B cell (primary cell): ENCODE results near the gene SMIM1. TPM values are rescaled to one million over a fixed set of nuclear protein-coding genes. Genes with fewer than 3 reads are reported as not detected.

Source experiments
- ATAC-seq: fragments of 200-7000 bp; cut with Tn5 transposase; one replicate; pipeline ENCODE4 v1.10.0; 2021; ENCODE audit warnings: low read depth, mild to moderate bottlenecking, moderate number of reproducible peaks, moderate library complexity
- CTCF ChIA-PET: fragments of 350-600 bp; sonication (Branson Sonifier 250); formaldehyde crosslinking; loops from one replicate; lab custom pipeline; 2021; ENCODE audit warnings: antibody characterized with exemption, inconsistent platforms; lab: Charles Lee
- POLR2A ChIA-PET: fragments of 350-600 bp; sonication (Branson Sonifier 250); formaldehyde crosslinking; loops from one replicate; lab custom pipeline; 2021; ENCODE audit warnings: antibody characterized with exemption; lab: Charles Lee
- DNase-seq: peaks from one replicate; pipeline ENCODE4 v3.0.0; 2013
- H2AFZ ChIP-seq: 2 replicates; pipeline ENCODE4 v1.6.1; 2012; ENCODE audit warnings: mild to moderate bottlenecking, low read depth, low read length; ENCODE audit not compliant: insufficient read depth, poor library complexity, severe bottlenecking
- H3K27ac ChIP-seq, 2 donors: 1 replicate in 1 of 2; 2 replicates in 1 of 2; pipeline ENCODE4 v1.5.1; 2012 to 2013; ENCODE audit warnings: low read length in 2 of 2, mild to moderate bottlenecking in 2 of 2, moderate library complexity in 1 of 2
- H3K27me3 ChIP-seq, 4 experiments: fragments of 200-600 bp in 1 of 4; sonication (generic) in 1 of 4; replicated peaks in 1 of 4; 1 replicate in 2 of 4; 2 replicates in 2 of 4; pipeline versions ENCODE4 v1.6.1 to v1.7.0; 2013 to 2016; ENCODE audit warnings: low read length in 3 of 4, mild to moderate bottlenecking in 2 of 4, mixed read lengths in 1 of 4, moderate library complexity in 1 of 4; ENCODE audit not compliant: insufficient read depth in 4 of 4, control insufficient read depth in 3 of 4; ENCODE audit errors: control extremely low read depth in 1 of 4
- H3K36me3 ChIP-seq, 2 experiments: replicated peaks in 1 of 2; 1 replicate in 1 of 2; 2 replicates in 1 of 2; pipeline versions ENCODE4 v1.6.1 to v1.7.1; 2013; ENCODE audit warnings: low read length in 1 of 2; ENCODE audit not compliant: insufficient read depth in 2 of 2, control insufficient read depth in 1 of 2; ENCODE audit errors: control extremely low read depth in 1 of 2, extremely low read depth in 1 of 2
- H3K4me1 ChIP-seq, 2 donors: fragments of 200-600 bp in 1 of 2; sonication (generic) in 1 of 2; 1 replicate in 1 of 2; 2 replicates in 1 of 2; pipeline versions ENCODE4 v1.5.1 to v1.6.1; 2013 to 2017; ENCODE audit warnings: low read length in 2 of 2; ENCODE audit not compliant: control insufficient read depth in 2 of 2, insufficient read depth in 2 of 2
- H3K4me2 ChIP-seq: replicated peaks from 2 replicates; pipeline ENCODE3; 2012; ENCODE audit warnings: mild to moderate bottlenecking, low read depth, low read length; ENCODE audit not compliant: poor library complexity, severe bottlenecking
- H3K4me3 ChIP-seq, 5 experiments: fragments of 200-600 bp in 1 of 5; sonication (generic) in 1 of 5; 1 replicate in 3 of 5; 2 replicates in 2 of 5; pipeline versions ENCODE4 v1.5.1 to v1.7.0; 2011 to 2016; ENCODE audit warnings: low read length in 4 of 5, mild to moderate bottlenecking in 4 of 5, low read depth in 2 of 5, control low read depth in 1 of 5, moderate library complexity in 1 of 5; ENCODE audit not compliant: insufficient read depth in 1 of 5; ENCODE audit errors: control extremely low read depth in 1 of 5, extremely low read depth in 1 of 5
- H3K79me2 ChIP-seq: fragments of 200-600 bp; sonication (generic); one replicate; pipeline ENCODE4 v1.6.0; 2016; ENCODE audit warnings: low read length; ENCODE audit not compliant: control insufficient read depth, insufficient read depth
- H3K9ac ChIP-seq: fragments of 200-600 bp; sonication (generic); 2 replicates; pipeline ENCODE4 v1.6.1; 2017; ENCODE audit warnings: mild to moderate bottlenecking, low read length, moderate library complexity
- H3K9me3 ChIP-seq, 3 donors: one replicate each; pipeline versions ENCODE4 v1.6.1 to v1.7.1; 2013; ENCODE audit warnings: low read length in 2 of 3; ENCODE audit not compliant: control insufficient read depth in 2 of 3, insufficient read depth in 1 of 3; ENCODE audit errors: control extremely low read depth in 1 of 3
- H4K20me1 ChIP-seq: 2 replicates; pipeline ENCODE4 v1.6.0; 2012; ENCODE audit warnings: mild to moderate bottlenecking, low read length; ENCODE audit not compliant: insufficient read depth, control insufficient read depth, poor library complexity, severe bottlenecking
- H3K27ac Mint-ChIP-seq: one replicate; pipeline ENCODE4 v1.8.0; 2021; ENCODE audit warnings: mixed read lengths
- H3K27me3 Mint-ChIP-seq: one replicate; pipeline ENCODE4 v1.8.0; 2021; ENCODE audit warnings: mixed read lengths
- H3K4me1 Mint-ChIP-seq: one replicate; pipeline ENCODE4 v1.8.0; 2021; ENCODE audit warnings: mixed read lengths
- H3K4me3 Mint-ChIP-seq: one replicate; pipeline ENCODE4 v1.8.0; 2021; ENCODE audit warnings: mixed read lengths
- H3K9me3 Mint-ChIP-seq: one replicate; pipeline ENCODE4 v1.8.0; 2022; ENCODE audit warnings: mixed read lengths; ENCODE audit not compliant: insufficient read depth
- EZH2 ChIP-seq: IDR thresholded peaks from 2 replicates; pipeline ENCODE4 v1.6.1; 2012; ENCODE audit warnings: borderline replicate concordance, low read depth, mild to moderate bottlenecking, moderate library complexity, low read length; ENCODE audit not compliant: insufficient read depth, poor library complexity, severe bottlenecking
- WGBS: methylation state at CpG from one replicate; pipeline ENCODE4 v1.1.5; 2013; ENCODE audit warnings: missing lambda C conversion rate; ENCODE audit not compliant: insufficient coverage; 5-methylcytosine and 5-hydroxymethylcytosine counted together
- intact Hi-C: fragments of 100-400 bp; cut with micrococcal nuclease; formaldehyde crosslinking; loops from one replicate; pipeline ENCODE4 v1.10.0; 2022
- polyA plus RNA-seq: library from polyadenylated mRNA; depleted of rRNA; stranded (reverse); fragments of >200 nt; gene quantifications from 2 replicates; pipeline ENCODE4 v1.2.3, GENCODE V29; 2012
- total RNA-seq, 2 donors: library from RNA; stranded (reverse); fragments of 120-200 nt in 1 of 2; gene quantifications; 1 replicate in 1 of 2; 2 replicates in 1 of 2; pipeline versions ENCODE4 v1.2.3 to v1.2.4, GENCODE V29; 2013 to 2022
- TF ChIP-seq, protein P1 (sequence below): fragments of 200-600 bp; IDR thresholded peaks from one replicate; pipeline ENCODE4 v1.8.0; 2022; ENCODE audit warnings: antibody characterized with exemption, mild to moderate bottlenecking

SMIM1 gene
- total and polyA plus RNA-seq, 2 donors (not counting 1 experiment from before 2014, with no cell fraction given), result 2.6 to 9.0 TPM

DNA sequence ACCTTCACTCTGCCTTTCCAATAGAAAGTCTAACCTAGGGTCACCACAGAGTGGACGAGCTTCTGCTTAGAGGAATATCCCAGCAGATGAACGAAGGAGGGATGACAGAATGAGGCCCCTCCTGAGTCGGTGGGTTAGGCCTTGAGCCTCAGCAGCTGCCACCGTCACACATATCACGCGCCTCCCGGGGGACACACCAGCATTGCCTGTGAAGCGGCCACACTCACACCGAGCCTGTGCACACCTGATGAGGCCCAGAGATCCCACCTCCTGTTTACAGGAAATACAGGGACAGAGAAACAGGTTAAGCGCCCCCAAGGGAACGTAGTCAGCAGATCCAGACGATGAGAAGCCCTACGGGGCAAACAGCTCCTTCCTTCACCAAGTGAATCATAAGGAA is 48.9 kb downstream of the SMIM1 start:
- WGBS, result 99% methylated on average over 8 of the region's 13 CpGs
- no peak overlapping the region for H3K4me3 Mint-ChIP-seq
- no peak overlapping the region for H3K27ac Mint-ChIP-seq

DNA sequence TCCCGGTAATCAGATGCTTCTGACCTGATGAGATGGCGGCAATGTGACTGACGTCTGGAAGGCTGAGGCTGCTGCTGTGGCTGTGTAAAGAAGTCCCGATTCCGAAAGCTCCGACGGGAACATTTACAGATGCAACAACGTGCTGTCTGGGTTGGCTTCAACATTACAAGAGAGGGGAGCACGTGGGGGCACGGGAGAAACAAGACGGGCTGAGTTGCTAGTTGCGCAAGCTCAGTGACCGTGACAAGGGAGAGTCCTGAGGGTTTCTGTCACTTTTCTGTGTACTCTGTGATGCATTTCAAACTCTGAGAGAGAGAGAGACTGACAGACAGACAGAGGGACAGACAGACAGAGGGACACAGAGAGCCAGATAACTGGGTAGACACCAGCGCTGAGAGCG is 49.4 kb downstream of the SMIM1 start:
- H3K4me2 ChIP-seq, result no peak overlapping the region
- peaks cover 2 to 50% of the 10 kb centered on the region in 2 experiments for H3K36me3 ChIP-seq
- whole genome bisulfite sequencing, result over 99% methylated on average over 15 of the region's 15 CpGs
- no peak overlapping the region for H3K27ac ChIP-seq
- TF ChIP-seq EZH2, result no peak
- TF ChIP-seq, protein P1, sequence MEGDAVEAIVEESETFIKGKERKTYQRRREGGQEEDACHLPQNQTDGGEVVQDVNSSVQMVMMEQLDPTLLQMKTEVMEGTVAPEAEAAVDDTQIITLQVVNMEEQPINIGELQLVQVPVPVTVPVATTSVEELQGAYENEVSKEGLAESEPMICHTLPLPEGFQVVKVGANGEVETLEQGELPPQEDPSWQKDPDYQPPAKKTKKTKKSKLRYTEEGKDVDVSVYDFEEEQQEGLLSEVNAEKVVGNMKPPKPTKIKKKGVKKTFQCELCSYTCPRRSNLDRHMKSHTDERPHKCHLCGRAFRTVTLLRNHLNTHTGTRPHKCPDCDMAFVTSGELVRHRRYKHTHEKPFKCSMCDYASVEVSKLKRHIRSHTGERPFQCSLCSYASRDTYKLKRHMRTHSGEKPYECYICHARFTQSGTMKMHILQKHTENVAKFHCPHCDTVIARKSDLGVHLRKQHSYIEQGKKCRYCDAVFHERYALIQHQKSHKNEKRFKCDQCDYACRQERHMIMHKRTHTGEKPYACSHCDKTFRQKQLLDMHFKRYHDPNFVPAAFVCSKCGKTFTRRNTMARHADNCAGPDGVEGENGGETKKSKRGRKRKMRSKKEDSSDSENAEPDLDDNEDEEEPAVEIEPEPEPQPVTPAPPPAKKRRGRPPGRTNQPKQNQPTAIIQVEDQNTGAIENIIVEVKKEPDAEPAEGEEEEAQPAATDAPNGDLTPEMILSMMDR, result no peak
- no peak overlapping the region for H2AFZ ChIP-seq
- Mint-ChIP-seq H3K27ac (no peak overlapping the region), H3K4me3 (no peak overlapping the region), H3K27me3 (no peaks in the 10 kb centered on the region), H3K9me3 (no peaks in the 10 kb centered on the region), H3K4me1 (no peaks in the 10 kb centered on the region)
- no peaks in the 10 kb centered on the region for H3K79me2 ChIP-seq
- CTCF ChIA-PET, result no interaction called here
- H3K4me3 ChIP-seq, result no peak overlapping the region
- intact Hi-C loops, result no loop called here
- no peak overlapping the region for H3K9ac ChIP-seq
- no peaks in the 10 kb centered on the region for H3K27me3 ChIP-seq
- ATAC-seq (no peak), DNase-seq (no peak)
- no peaks in the 10 kb centered on the region for H3K4me1 ChIP-seq
- H4K20me1 ChIP-seq, result no peaks in the 10 kb centered on the region
- POLR2A ChIA-PET, result no interaction called here
- no peaks in the 10 kb centered on the region for H3K9me3 ChIP-seq

More for the DNA sequence above, 48.9 kb downstream of the SMIM1 start:
- TF ChIP-seq EZH2, result no peak
- TF ChIP-seq, protein P1, result no peak
- Histone ChIP-seq H2AFZ (no peak overlapping the region), H3K36me3 (peaks cover 2 to 48% of the 10 kb centered on the region in 2 experiments), H3K4me2 (no peak overlapping the region), H3K27ac (no peak overlapping the region), H3K4me3 (no peak overlapping the region), H3K27me3 (no peaks in the 10 kb centered on the region), H4K20me1 (no peaks in the 10 kb centered on the region), H3K79me2 (no peaks in the 10 kb centered on the region), H3K9me3 (no peaks in the 10 kb centered on the region), H3K9ac (no peak overlapping the region), H3K4me1 (no peaks in the 10 kb centered on the region)
- H3K9me3 Mint-ChIP-seq, result no peaks in the 10 kb centered on the region
- no peak for DNase-seq
- ATAC-seq, result no peak
- ChIA-PET POLR2A (no interaction called here), CTCF (no interaction called here)
- H3K27me3 Mint-ChIP-seq, result no peaks in the 10 kb centered on the region
- no peaks in the 10 kb centered on the region for H3K4me1 Mint-ChIP-seq
- intact Hi-C loops, result no loop called here
